Skeletal muscle satellite cell (primary cell): Measurements from ENCODE around the gene OR14C36.

Experiments used
- H3K27me3 ChIP-seq: 2 replicates; pipeline ENCODE4 v1.7.0; 2013; ENCODE audit warnings: low read length; ENCODE audit not compliant: control insufficient read depth, insufficient read depth
- H3K36me3 ChIP-seq: 2 replicates; pipeline ENCODE4 v1.7.0; 2013; ENCODE audit warnings: mild to moderate bottlenecking, control low read depth, low read length; ENCODE audit not compliant: insufficient read depth
- H3K4me1 ChIP-seq: 2 replicates; pipeline ENCODE4 v1.7.0; 2013; ENCODE audit warnings: low read length; ENCODE audit not compliant: control insufficient read depth, insufficient read depth
- H3K4me2 ChIP-seq: 2 replicates; pipeline ENCODE4 v1.7.0; 2013; ENCODE audit warnings: mild to moderate bottlenecking, low read length
- H3K4me3 ChIP-seq: 2 replicates; pipeline ENCODE4 v1.7.0; 2013; ENCODE audit warnings: low read length
- H3K9ac ChIP-seq: 2 replicates; pipeline ENCODE4 v1.7.0; 2013; ENCODE audit warnings: mild to moderate bottlenecking, low read depth, low read length, moderate library complexity
- H3K9me3 ChIP-seq: replicated peaks from 2 replicates; pipeline ENCODE4 v1.7.0; 2013; ENCODE audit warnings: mild to moderate bottlenecking, control low read depth, low read length

OR14C36 gene

DNA sequence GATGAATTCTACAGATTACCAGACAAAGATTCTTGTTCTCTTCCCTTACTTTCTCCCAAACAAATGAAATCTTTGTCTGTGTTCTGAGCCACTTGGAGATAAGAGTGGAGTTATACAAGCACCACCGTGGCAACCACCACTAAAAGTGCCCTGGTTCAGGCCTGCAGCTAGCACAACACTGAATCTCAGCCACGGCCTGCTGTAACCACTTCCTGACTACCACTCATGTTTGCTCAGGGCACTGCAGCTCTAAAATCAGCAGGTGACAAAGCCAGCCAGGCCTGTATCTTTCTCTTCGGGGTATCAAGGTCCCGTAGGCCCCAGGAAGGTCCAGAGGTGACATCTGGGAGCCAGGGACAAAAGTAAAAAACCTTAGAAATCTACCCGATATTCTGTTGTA lies 23.8 kb downstream of the OR14C36 start:
- Histone ChIP-seq H3K4me2 (no peak overlapping the region), H3K4me3 (no peak overlapping the region)

GRCh38 chr1:248373761-248374160 lies 25.2 kb downstream of the OR14C36 start:
- peaks cover 13% of the 10 kb centered on the region for H3K9me3 ChIP-seq
- no peak overlapping the region for H3K4me3 ChIP-seq
- no peak overlapping the region for H3K4me2 ChIP-seq
- no peaks in the 10 kb centered on the region for H3K4me1 ChIP-seq
- H3K9ac ChIP-seq, result no peak overlapping the region
- H3K27me3 ChIP-seq, result no peaks in the 10 kb centered on the region
- no peaks in the 10 kb centered on the region for H3K36me3 ChIP-seq

More for the DNA sequence above, 23.8 kb downstream of the OR14C36 start:
- no peak overlapping the region for H3K9ac ChIP-seq
- H3K27me3 ChIP-seq, result no peaks in the 10 kb centered on the region
- H3K36me3 ChIP-seq, result no peaks in the 10 kb centered on the region
- H3K9me3 ChIP-seq, result peaks cover 16% of the 10 kb centered on the region
- no peaks in the 10 kb centered on the region for H3K4me1 ChIP-seq

- H3K4me1 ChIP-seq, result no peaks in the 10 kb centered on the region
- no peak within 1 kb of the TSS for H3K4me3 ChIP-seq
- H3K9me3 ChIP-seq, result peaks cover 13% of the 10 kb centered on the region
- H3K36me3 ChIP-seq, result no peaks in the 10 kb centered on the region
- H3K4me2 ChIP-seq, result no peak within 1 kb of the TSS
- H3K27me3 ChIP-seq, result no peaks in the 10 kb centered on the region
- H3K9ac ChIP-seq, result no peak within 1 kb of the TSS
These were observed 26.9 kb downstream of the OR14C36 start, which contains the start of gene OR2T6 for GRCh38 chr1:248375446-248375845. TSS of gene OR2T6 (plus strand) at chr1:248375746. CDS start at chr1:248387609, 11,863 bp downstream.

GRCh38 chr1:248376916-248377315 lies 28.3 kb downstream of the OR14C36 start:
- H3K4me3 ChIP-seq, result no peak overlapping the region
- H3K27me3 ChIP-seq, result no peaks in the 10 kb centered on the region
- H3K9me3 ChIP-seq, result peaks cover 13% of the 10 kb centered on the region
- no peak overlapping the region for H3K4me2 ChIP-seq
- no peak overlapping the region for H3K9ac ChIP-seq
- H3K4me1 ChIP-seq, result no peaks in the 10 kb centered on the region
- H3K36me3 ChIP-seq, result no peaks in the 10 kb centered on the region

GRCh38 chr1:248380854-248381253 lies 32.3 kb downstream of the OR14C36 start:
- Histone ChIP-seq H3K9me3 (no peaks in the 10 kb centered on the region), H3K9ac (no peak overlapping the region), H3K27me3 (no peaks in the 10 kb centered on the region), H3K4me3 (no peak overlapping the region), H3K4me2 (no peak overlapping the region), H3K36me3 (no peaks in the 10 kb centered on the region), H3K4me1 (no peaks in the 10 kb centered on the region)

DNA sequence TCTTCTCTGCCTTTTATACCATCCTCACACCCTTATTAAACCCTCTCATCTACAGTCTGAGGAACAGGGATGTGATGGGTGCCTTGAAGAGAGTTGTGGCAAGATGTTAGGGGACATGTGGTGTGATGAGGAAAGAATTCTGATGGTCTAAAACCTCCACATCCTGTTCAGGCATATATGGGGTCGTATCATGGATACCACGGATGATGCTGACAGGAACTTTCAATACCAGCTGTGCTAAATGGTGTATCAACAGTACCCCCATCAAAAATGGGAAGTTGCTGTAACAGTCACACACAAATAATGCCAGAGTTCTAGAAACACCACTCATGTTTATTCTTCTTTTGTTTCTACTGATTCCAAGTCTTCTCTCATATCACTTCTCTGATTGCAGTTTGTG lies 39.9 kb downstream of the OR14C36 start:
- Histone ChIP-seq H3K9me3 (peaks cover 2% of the 10 kb centered on the region), H3K36me3 (no peaks in the 10 kb centered on the region), H3K4me3 (no peak overlapping the region), H3K27me3 (no peaks in the 10 kb centered on the region), H3K4me1 (no peaks in the 10 kb centered on the region), H3K4me2 (no peak overlapping the region), H3K9ac (no peak overlapping the region)

- H3K4me3 ChIP-seq, result no peak overlapping the region
- H3K9me3 ChIP-seq, result no peaks in the 10 kb centered on the region
- no peak overlapping the region for H3K9ac ChIP-seq
- no peaks in the 10 kb centered on the region for H3K27me3 ChIP-seq
- no peaks in the 10 kb centered on the region for H3K36me3 ChIP-seq
- no peaks in the 10 kb centered on the region for H3K4me1 ChIP-seq
- no peak overlapping the region for H3K4me2 ChIP-seq
These were observed 44.5 kb downstream of the OR14C36 start for GRCh38 chr1:248393050-248393449.
